ENCODE measurements around the gene MRGPRF. TPM values are rescaled to one million over a fixed set of nuclear protein-coding genes. Genes with fewer than 3 reads are reported as not detected.

The MRGPRF gene
- total RNA-seq, 1 experiment from 2014 or later = 0.76 TPM

- CTCF ChIA-PET = interaction anchor here (1.0 kb wide), 1 partner anchor 10 kb away, joined by 4 read pairs; no protein-coding TSS in a partner anchor
- Histone ChIP-seq H3K9ac (ENCODE audit: low read length) (no peak overlapping the region), H3K4me3 (replicated peaks in 1 of 2; ENCODE audit: low read depth in 1 of 2, low read length in 2 of 2) (no peak overlapping the region), H3K9me2 (ENCODE audit: insufficient read depth) (no peaks in the 10 kb centered on the region), H3K9me3 (ENCODE audit: control insufficient read depth in 1 of 2, insufficient read depth in 1 of 2, low read depth in 1 of 2, low read length in 2 of 2) (peaks cover 0 to 3% of the 10 kb centered on the region in 2 experiments; a peak in 1 of 4 replicates), H3K4me2 (ENCODE audit: low read length) (no peak overlapping the region), H3K36me3 (ENCODE audit: control insufficient read depth in 1 of 2, insufficient read depth in 2 of 2, low read length in 2 of 2) (no peaks in the 10 kb centered on the region), H2AFZ (ENCODE audit: low read depth, low read length, poor library complexity, severe bottlenecking) (no peak overlapping the region), H3K27me3 (ENCODE audit: insufficient read depth, low read length) (no peaks in the 10 kb centered on the region), H3K79me2 (ENCODE audit: insufficient read depth, low read length) (no peaks in the 10 kb centered on the region), H4K20me1 (ENCODE audit: insufficient read depth) (no peaks in the 10 kb centered on the region), H3K27ac (ENCODE audit: low read depth, low read length) (no peak overlapping the region), H3K4me1 (ENCODE audit: control insufficient read depth in 1 of 2, insufficient read depth in 2 of 2, low read length in 2 of 2) (no peaks in the 10 kb centered on the region)
- TF ChIP-seq CEBPB (IDR thresholded peaks at IDR 0.05; ENCODE audit: low read depth) = no peak
- no peak for TF ChIP-seq EZH2 (IDR thresholded peaks at IDR 0.05)
- TF ChIP-seq ZBTB33 (IDR thresholded peaks at IDR 0.05; ENCODE audit: extremely low read depth, insufficient replicate concordance, low read length) = no peak
- TF ChIP-seq TCF7L2 (IDR thresholded peaks at IDR 0.05; ENCODE audit: borderline replicate concordance, extremely low read depth, insufficient read depth, insufficient read length) = no peak
- no peak for TF ChIP-seq POLR2AphosphoS5 (IDR thresholded peaks at IDR 0.05; ENCODE audit: low read depth, low read length)
- no peak for TF ChIP-seq SP1 (IDR thresholded peaks at IDR 0.05; ENCODE audit: low read depth)
- TF ChIP-seq JUND (IDR thresholded peaks at IDR 0.05) = no peak
- no peak for TF ChIP-seq RAD21 (IDR thresholded peaks at IDR 0.05; ENCODE audit: low read depth)
- no peak for TF ChIP-seq ELF1 (IDR thresholded peaks at IDR 0.05; ENCODE audit: borderline replicate concordance, low read depth)
- no peak for TF ChIP-seq MAX (IDR thresholded peaks at IDR 0.05)
- no peak for TF ChIP-seq YY1 (IDR thresholded peaks at IDR 0.05; ENCODE audit: extremely low read depth, insufficient replicate concordance, low read depth, low read length)
- TF ChIP-seq ZNF274 (IDR thresholded peaks at IDR 0.05; ENCODE audit: low read depth, low read length) = no peak
- TF ChIP-seq SIN3A (IDR thresholded peaks at IDR 0.05; ENCODE audit: low read depth) = no peak
- TF ChIP-seq FOSL1 (IDR thresholded peaks at IDR 0.05; ENCODE audit: low read depth) = no peak
- ATAC-seq = no peak
- DNase-seq (ENCODE audit: low read depth, low spot score) = no peak
- intact Hi-C loops (cut with micrococcal nuclease) = no loop called here
- no TSS peak for BruUV-seq (replicated peaks)
- RAD21 ChIA-PET (ENCODE audit: low non-redundant PET in 1 of 2, low total read pairs in 2 of 2, uncharacterized antibody in 2 of 2, unreplicated experiment in 2 of 2) = no interaction called here
- POLR2A ChIA-PET = no interaction called here
Measured at GRCh38 chr11:68965901-68966853, 46.9 kb downstream of the MRGPRF start.
